GM12873 (cell line): ENCODE data around the gene SKP2.

Source experiments
- CTCF ChIP-seq: IDR thresholded peaks from 2 replicates; pipeline ENCODE4 v1.5.1; 2012; ENCODE audit warnings: low read depth, mild to moderate bottlenecking, moderate library complexity, low read length, control low read depth; ENCODE audit not compliant: insufficient read depth; ENCODE audit errors: missing control alignments

The SKP2 gene

GRCh38 chr5:36227046-36227445, 75.1 kb downstream of the SKP2 start:
- no peak for TF ChIP-seq CTCF

DNA sequence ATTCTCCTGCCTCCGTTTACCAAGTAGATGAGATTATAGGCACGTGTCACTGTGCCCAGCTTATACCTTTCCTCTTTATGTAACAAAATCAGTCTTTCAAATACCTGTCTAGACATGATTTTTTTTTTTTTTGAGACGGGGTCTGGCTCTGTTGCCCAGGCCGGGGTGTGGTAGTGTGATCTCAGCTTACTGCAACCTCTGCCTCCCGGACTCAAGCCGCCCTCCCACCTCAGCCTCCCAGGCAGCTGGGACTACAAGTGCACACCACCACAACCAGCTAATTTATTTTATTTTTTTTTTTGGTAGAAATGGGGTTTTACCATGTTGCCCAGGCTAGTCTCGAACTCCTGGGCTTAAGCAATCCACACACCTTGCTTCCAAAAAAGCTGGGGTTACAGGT, 76.6 kb downstream of the SKP2 start:
- no peak for TF ChIP-seq CTCF

- TF ChIP-seq CTCF, result no peak
These were observed 78.4 kb downstream of the SKP2 start for GRCh38 chr5:36230151-36230790.

DNA sequence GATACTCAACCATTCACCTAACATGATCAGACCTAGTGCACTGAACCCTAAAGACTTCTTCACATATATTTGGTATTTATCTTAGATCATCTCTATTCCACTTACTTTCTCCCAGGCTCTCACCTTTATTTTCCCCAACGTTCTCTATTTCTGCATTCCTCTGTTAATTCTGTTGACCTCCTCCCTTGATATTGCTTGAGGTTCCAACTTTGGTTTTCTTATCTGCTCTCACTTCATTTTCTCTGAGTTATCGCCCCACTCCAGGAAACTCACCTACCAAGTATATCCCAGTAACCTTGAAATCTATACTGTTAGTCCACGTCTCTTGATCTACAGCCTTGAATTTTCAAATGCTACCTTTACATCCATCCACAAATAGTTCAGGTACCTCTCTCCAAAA, 80.6 kb downstream of the SKP2 start:
- TF ChIP-seq CTCF, result no peak
